CD4-positive, alpha-beta T cell treated with Interleukin-4 for 4 hours (primary cell): ENCODE results near the gene ACBD4.
"Not testable (repeated sequence)": the region's sequence is repeated elsewhere in the genome, so short reads cannot be mapped to it uniquely, and the experiment has no call there.

Experiments used
- DNase-seq: peaks from one replicate; pipeline ENCODE4 v3.0.0-alpha.2; 2020

Gene ACBD4

GRCh38 chr17:45121055-45121454, 14.4 kb upstream of the ACBD4 start:
- no peak for DNase-seq

GRCh38 chr17:45123076-45123770, 12.3 kb upstream of the ACBD4 start:
- DNase-seq, result no peak

GRCh38 chr17:45123930-45124796, 11.3 kb upstream of the ACBD4 start:
- peak; percentile 66 for DNase-seq

GRCh38 chr17:45124797-45125122, 10.7 kb upstream of the ACBD4 start:
- not testable (repeated sequence) for DNase-seq

DNA sequence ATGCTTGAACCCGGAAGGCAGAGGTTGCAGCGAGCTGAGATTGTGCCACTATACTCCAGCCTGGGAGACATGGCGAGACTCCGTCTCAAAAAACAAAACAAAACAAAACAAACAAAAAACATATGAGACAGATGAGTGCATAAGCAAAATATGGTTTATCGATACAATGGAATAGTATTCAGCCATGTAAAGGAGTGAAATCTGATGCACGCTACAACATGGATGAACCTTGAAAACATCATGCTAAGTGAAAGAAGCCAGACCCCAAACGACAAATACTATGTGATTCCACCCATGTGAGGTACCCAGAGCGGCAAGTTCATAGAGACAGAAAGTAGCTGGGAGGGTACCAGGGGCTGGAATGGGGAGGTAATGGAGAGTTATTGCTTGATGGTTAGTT, 10.0 kb upstream of the ACBD4 start:
- DNase-seq, result no peak

DNA sequence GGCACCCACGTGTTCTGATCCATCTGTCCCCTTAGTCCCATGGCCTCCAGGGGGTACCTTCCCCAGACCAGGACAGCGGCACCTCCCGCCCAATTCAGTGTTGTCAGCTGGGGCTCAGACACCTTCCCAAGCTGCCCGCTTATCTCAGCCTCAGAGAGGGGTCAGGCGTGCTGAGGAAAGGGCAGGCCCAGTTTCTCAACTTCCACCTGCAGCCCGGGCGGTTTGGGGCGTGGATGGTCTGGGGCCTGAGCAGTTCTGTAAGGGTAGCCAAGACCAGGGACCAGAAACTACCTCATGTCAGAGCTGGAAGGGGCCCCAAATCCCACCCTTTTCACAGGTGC, 8.3 kb upstream of the ACBD4 start:
- DNase-seq, result no peak

DNA sequence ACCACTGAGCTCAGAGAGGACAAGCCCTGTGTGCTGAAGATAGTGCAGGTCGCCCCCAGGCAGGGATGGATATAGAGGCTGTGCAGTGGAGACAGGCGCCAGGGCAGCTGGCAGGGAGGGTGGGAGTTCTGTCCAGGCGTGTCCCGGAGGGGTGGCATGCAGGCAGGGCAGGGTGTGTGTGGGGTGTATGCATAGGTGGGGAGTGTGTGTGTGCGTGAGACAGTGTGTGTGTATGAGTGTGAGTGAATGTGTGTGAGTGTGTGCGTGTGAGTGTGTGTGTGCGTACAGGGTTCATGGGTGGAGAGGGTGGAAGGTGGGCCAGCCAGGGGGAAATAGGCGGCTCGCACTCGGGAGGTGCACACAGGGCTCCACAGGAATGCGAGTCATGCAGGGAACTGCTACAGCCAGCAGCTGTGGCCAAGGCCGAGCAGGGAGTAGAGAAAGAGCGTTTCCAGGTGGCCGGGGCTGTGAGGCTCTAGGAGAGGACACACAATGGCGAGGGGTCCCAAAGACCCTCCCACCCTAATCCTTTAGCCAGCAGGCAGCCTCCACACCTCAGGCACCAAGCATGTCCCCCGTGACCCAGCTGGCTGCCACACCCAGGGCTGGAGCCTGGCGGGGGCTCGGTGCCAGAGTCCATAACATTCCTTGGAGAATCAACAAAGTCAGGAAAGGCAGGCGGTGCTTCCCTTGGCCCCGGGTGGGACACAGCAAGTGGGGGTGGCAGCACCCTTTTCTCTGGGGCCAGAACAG, 7.8 kb upstream of the ACBD4 start:
- no peak for DNase-seq

DNA sequence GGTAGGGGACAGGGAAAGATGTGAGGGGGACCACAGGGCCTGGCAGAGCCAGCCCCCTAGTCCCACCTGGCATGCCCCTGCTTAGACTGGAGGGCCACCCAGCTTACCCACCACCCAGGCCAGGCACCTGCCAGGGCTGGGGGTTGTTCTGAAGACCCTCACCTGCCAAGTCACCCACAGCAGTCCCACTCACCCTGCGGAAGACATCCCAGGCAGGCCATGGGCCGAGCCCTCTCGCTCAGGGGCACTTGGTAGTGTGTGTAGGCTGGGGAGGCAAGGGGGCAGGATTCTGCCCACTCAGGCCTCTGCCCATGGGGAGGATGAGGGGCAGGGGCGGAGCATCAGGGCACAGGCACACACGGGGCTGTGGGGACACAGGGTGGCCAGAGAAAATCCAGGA, 7.2 kb upstream of the ACBD4 start:
- DNase-seq, result no peak

DNA sequence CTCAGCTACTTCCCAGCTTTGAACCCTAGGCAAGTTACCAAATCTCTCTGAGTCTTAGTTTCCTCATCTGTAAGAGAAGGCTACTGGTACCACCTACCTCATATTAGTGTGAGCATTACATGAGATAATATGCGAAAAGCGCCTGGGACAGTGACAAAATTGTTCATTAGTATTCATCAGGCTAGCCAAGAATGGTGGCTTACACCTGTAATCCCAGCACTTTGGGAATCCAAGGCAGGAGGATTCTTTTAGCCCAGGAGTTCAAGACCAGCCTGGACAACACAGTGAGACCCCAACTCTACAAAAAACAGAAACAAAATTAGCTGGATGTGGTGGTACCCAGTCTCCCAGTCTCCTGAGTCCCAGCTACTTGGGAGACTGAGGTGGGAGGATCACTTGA, 6.5 kb upstream of the ACBD4 start:
- no peak for DNase-seq

GRCh38 chr17:45129426-45129939, 6.0 kb upstream of the ACBD4 start:
- no peak for DNase-seq

GRCh38 chr17:45129940-45130680, 5.4 kb upstream of the ACBD4 start:
- no peak for DNase-seq

GRCh38 chr17:45130681-45131615, 4.5 kb upstream of the ACBD4 start:
- DNase-seq, result no peak

DNA sequence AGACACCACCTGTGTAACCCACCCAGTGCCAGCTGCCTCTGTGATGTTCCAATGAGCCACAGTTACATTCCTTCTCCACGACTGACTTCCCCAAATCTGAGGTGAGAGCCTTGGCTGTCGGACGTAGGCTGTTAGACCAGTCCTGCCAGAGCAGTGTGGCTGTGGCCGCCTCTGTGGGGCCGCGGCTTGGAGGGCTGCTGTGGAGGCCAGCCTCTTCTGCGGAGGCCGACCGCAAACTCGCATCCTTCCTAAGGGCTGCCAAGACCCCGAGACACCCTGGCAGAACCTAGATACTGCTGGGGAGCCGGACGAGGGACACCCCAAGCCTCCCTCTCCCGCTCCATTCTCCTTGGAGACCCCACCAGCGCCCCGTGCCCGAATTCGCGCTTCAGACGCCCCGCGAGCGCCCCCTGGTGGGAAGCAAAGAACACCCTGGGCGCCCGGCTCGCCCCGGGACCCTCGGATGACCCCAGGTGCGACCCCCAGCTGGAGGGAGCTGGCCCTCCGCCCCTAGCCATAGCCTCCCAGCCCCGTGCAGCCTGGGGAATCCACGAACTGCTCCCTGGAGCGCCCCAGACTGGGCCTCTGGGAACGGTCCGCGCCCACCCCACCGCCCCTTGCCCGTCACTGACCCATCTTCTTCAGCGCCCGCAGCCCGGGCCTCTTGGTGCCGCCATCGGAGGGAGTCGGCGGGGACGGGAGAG, 3.7 kb upstream of the ACBD4 start:
- no peak for DNase-seq

DNA sequence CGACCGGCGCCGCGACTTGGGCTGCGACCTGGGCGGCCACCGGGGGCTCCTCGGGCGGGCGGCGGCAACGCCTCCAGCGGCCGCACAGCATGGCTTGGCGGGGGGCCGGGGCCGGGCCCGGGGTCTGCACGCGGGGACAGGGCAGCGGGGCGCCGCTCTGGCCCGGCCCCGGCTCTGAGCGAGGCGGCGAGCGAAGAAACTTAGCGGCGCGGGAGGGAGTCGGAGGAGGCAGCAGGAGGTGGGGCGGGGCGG, 3.2 kb upstream of the ACBD4 start, which contains the start of gene PLCD3:
Gene PLCD3 (minus strand): TSS at position 196 of the 252 bp plus-strand sequence. CDS start 105 bp downstream, at position 91.
- DNase-seq, result peak; percentile 52

- peak; percentile 51 for DNase-seq
Observed at GRCh38 chr17:45132572-45133463, 2.7 kb upstream of the ACBD4 start.

DNA sequence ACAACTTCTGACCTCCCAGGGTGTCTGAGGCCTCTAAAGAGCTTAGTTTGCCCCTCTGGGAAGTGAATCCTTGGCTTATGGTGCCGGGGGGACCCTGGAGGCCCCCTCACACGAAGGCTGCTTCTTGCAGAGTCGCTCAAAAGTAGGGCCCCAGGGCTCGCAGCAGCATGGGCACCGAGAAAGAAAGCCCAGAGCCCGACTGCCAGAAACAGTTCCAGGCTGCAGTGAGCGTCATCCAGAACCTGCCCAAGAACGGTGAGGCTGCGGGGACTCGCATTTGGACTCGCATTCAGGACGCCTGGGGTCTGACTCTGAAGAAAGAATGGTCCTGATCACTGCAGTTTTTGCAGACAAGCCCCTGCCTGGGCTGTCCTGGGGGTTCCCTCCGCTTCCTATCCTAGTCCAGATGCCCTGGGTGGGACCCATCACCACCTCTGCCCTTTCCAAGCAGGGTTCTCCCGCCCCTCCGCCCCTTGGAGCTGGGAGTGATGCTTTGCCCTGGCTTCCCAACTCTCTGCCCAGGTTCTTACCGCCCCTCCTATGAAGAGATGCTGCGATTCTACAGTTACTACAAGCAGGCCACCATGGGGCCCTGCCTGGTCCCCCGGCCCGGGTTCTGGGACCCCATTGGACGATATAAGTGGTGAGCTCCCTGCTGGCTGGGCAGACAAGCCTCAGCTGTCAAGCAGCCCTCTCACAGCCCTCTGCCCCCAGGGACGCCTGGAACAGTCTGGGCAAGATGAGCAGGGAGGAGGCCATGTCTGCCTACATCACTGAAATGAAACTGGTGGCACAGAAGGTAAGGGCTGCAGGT, 698 bp downstream of the ACBD4 start:
- no peak for DNase-seq

DNA sequence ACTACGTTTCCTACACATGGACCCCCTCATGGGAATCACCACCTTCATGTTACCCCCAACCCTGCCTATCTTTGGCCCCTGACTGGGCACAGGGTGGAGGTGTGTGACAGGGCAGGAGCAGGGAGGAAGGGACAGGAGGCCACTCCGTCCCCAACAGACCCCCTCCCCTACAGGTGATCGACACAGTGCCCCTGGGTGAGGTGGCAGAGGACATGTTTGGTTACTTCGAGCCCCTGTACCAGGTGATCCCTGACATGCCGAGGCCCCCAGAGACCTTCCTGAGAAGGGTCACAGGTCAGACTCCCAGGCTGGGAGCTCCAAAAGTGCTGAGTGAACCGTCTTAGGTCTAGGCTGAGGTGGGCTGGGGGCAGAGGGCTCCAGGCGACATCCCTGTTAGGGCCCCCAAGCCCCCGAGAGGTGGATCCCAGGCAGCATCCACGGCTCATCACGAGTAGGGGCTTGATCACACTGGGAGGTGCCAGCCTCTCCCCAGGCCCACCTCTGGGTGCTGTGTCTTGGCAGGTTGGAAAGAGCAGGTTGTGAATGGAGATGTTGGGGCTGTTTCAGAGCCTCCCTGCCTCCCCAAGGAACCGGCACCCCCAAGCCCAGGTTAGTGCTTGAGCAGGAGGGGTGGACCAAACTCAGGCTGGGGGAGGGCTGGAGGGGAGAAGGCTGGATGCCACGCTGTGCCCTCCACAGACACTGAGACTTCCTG, 1.5 kb downstream of the ACBD4 start:
- DNase-seq, result no peak

DNA sequence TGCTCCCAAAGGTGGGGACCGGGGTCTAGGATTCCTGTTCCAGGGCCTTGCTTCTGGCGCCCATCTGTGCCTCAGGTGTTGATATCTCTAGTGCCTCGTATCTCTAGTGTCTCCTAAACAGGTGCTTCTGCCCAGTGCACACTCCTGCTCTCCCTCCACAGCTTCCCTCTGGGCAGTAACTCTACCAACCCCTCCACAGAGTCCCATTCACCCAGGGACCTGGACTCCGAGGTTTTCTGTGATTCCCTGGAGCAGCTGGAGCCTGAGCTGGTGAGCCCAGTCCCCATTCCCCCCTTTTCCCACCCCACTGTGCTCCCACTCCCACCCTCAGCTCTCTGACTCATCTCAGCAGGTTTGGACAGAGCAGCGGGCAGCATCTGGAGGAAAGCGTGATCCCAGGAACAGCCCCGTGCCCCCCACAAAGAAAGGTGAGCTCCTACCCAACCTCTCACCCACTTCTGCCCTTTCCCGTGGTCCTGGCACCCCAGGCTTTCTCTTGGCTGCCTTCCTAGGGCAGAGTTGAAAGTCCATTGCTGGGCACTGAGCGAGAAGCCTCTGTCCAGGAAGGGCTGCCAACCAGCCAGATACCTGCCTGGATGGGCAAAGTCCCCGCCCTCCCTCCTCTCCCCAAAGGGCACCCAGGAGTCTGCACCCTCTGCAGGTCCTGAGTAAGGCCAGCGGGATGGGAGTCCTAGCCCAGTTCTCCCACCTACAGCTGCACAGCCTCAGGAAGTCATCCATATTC, 2.2 kb downstream of the ACBD4 start:
- no peak for DNase-seq
